Measurements from ENCODE around the gene ARHGAP26. TPM values are rescaled to one million over a fixed set of nuclear protein-coding genes. Genes with fewer than 3 reads are reported as not detected.

Gene ARHGAP26
- total and polyA plus RNA-seq, 2 of the 4 experiments (the other 2 are of a cell fraction): 0.54 to 0.56 TPM

DNA sequence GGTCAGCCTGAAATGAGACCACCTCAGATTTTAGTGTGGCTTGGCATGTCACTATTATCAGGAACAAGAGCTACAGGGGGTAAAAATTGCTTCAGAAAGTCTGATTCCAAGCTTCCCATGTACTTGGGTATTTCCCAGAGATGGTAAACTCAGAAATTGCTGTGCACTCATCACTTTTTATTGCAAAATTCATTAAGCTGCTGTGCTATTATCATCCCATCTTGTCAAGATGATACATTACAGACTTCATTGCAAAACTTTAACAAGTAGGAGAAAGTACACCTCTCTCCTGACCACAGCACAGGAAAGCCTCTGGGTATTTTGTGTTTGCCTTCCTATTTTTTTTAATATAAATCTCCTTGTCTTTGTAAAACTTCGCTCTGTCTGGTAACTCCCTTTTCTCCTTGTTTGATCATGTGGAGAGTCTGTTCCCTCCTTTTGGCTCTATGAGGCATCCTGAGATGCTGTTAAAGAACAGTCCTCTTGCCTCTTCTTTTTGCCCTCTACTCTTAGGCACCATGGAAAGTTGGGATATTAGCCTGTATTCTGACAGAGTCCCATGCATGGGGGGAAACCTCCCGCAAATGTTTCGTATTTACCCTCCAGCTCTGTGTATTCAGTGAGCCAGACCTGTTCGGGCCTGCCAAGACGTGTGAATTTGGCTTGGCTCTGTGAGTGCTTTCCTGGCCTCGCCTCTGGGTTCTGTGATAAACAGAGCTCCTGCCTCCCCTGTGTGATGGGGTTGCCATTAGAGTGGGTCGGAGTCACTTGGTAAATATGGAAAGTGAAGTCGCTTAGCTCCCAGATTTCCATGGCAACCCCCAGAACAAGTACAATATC lies 372.6 kb downstream of the ARHGAP26 start:
- H3K56ac ChIP-seq (ENCODE audit: extremely low read depth, insufficient read depth, low read length): no peak overlapping the region
- no peaks in the 10 kb centered on the region for H3K36me3 ChIP-seq (ENCODE audit: control insufficient read depth, insufficient read depth, low read length)
- H2AK5ac ChIP-seq (ENCODE audit: low read depth, low read length): peak overlapping the region; percentile 16; the same call in 1 of the 2 replicates
- ATAC-seq (ENCODE audit: low read depth) (no peak), DNase-seq (peak; percentile 17)
- no peak overlapping the region for H2BK15ac ChIP-seq (ENCODE audit: low read depth, low read length)
- no peak overlapping the region for H3K27ac ChIP-seq (ENCODE audit: insufficient read depth, low read length)
- H3K23ac ChIP-seq (ENCODE audit: low read depth, low read length): no peak overlapping the region
- H3K4me2 ChIP-seq (ENCODE audit: low read depth, low read length): no peak overlapping the region
- no peaks in the 10 kb centered on the region for H3K9me3 ChIP-seq (ENCODE audit: control insufficient read depth, insufficient read depth, low read length)
- 0 out of 2 replicates have a peak overlapping the region, but pooled peaks have one; percentile 17 for H3K4ac ChIP-seq (ENCODE audit: low read depth, low read length)
- H4K91ac ChIP-seq (ENCODE audit: insufficient read depth, low read depth, low read length): no peak overlapping the region
- H3K79me1 ChIP-seq (ENCODE audit: low read depth in 1 of 2, low read length in 2 of 2): no peaks in the 10 kb centered on the region
- H3K18ac ChIP-seq (ENCODE audit: low read depth, low read length): no peak overlapping the region
- no peak overlapping the region for H3K14ac ChIP-seq (replicated peaks; ENCODE audit: low read depth, low read length)
- no TSS peak for BruUV-seq (replicated peaks)
- TF ChIP-seq RAD21 (IDR thresholded peaks at IDR 0.05; ENCODE audit: low read length) (no peak), CEBPB (IDR thresholded peaks at IDR 0.05; ENCODE audit: low read depth, low read length) (0 out of 2 replicates have a peak, but pooled peaks have one; percentile 19), POLR2A (IDR thresholded peaks at IDR 0.05; ENCODE audit: low read depth, low read length) (no peak), NFE2L2 (IDR thresholded peaks at IDR 0.05; ENCODE audit: low read depth, low read length) (no peak), MXI1 (IDR thresholded peaks at IDR 0.05; ENCODE audit: borderline replicate concordance, low read depth, low read length) (no peak), CHD1 (IDR thresholded peaks at IDR 0.05; ENCODE audit: low read depth, low read length) (no peak), RFX5 (IDR thresholded peaks at IDR 0.05; ENCODE audit: low read depth, low read length) (no peak)
- TF ChIP-seq, protein P1, sequence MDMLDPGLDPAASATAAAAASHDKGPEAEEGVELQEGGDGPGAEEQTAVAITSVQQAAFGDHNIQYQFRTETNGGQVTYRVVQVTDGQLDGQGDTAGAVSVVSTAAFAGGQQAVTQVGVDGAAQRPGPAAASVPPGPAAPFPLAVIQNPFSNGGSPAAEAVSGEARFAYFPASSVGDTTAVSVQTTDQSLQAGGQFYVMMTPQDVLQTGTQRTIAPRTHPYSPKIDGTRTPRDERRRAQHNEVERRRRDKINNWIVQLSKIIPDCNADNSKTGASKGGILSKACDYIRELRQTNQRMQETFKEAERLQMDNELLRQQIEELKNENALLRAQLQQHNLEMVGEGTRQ (IDR thresholded peaks at IDR 0.05; ENCODE audit: low read depth, low read length): no peak
- TF ChIP-seq, protein P2, sequence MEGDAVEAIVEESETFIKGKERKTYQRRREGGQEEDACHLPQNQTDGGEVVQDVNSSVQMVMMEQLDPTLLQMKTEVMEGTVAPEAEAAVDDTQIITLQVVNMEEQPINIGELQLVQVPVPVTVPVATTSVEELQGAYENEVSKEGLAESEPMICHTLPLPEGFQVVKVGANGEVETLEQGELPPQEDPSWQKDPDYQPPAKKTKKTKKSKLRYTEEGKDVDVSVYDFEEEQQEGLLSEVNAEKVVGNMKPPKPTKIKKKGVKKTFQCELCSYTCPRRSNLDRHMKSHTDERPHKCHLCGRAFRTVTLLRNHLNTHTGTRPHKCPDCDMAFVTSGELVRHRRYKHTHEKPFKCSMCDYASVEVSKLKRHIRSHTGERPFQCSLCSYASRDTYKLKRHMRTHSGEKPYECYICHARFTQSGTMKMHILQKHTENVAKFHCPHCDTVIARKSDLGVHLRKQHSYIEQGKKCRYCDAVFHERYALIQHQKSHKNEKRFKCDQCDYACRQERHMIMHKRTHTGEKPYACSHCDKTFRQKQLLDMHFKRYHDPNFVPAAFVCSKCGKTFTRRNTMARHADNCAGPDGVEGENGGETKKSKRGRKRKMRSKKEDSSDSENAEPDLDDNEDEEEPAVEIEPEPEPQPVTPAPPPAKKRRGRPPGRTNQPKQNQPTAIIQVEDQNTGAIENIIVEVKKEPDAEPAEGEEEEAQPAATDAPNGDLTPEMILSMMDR (conservative IDR thresholded peaks at IDR 0.05; ENCODE audit: low read depth, low read length): no peak
- in situ Hi-C loops (cut with MboI; ENCODE audit: low sequenced_read_pairs): no loop called here
- no peaks in the 10 kb centered on the region for H4K20me1 ChIP-seq (ENCODE audit: insufficient read depth, low read length)
- H2AK9ac ChIP-seq (replicated peaks; ENCODE audit: low read depth, low read length, poor library complexity): no peak overlapping the region
- no peak overlapping the region; the same call in 1 of the 2 replicates for H2BK120ac ChIP-seq (ENCODE audit: low read depth, low read length)
- intact Hi-C loops (cut with micrococcal nuclease): loop anchor here (5.0 kb wide), 1 partner anchor 119 kb away; no protein-coding TSS in a partner anchor
- dilution Hi-C loops (cut with HindIII; ENCODE audit: low sequenced_read_pairs, unreplicated experiment): no loop called here
- no peaks in the 10 kb centered on the region for H3K27me3 ChIP-seq (ENCODE audit: control insufficient read depth, insufficient read depth, low read length)
- no peak overlapping the region for H2AFZ ChIP-seq (replicated peaks; ENCODE audit: low read length, poor library complexity)
- H3K9me1 ChIP-seq (ENCODE audit: insufficient read depth, low read length): peaks cover 11% of the 10 kb centered on the region
- H3K4me1 ChIP-seq (ENCODE audit: control insufficient read depth, insufficient read depth, low read length): peaks cover 3% of the 10 kb centered on the region; the same call in 1 of the 2 replicates
- no peak overlapping the region; the same call in 1 of the 2 replicates for H2BK20ac ChIP-seq (ENCODE audit: low read depth, low read length)
- WGBS, 2 experiments (ENCODE audit: extremely low coverage in 2 of 2, insufficient read length in 1 of 2): no CpG with 5 or more reads among the region's 8 CpGs
- H4K5ac ChIP-seq (ENCODE audit: low read depth, low read length): no peak overlapping the region
- ChIA-PET POLR2A (ENCODE audit: unreplicated experiment) (no interaction called here), CTCF (interaction anchor here (0.6 to 1.1 kb wide), 2 partner anchors 98 to 126 kb away, joined by 4 read pairs; no protein-coding TSS in a partner anchor)
- no peak overlapping the region for H2BK5ac ChIP-seq (ENCODE audit: low read depth, low read length, poor library complexity, severe bottlenecking)
- no peak overlapping the region for H4K8ac ChIP-seq (ENCODE audit: low read depth in 2 of 2, low read length in 2 of 2)
- H3K9ac ChIP-seq (ENCODE audit: low read depth, low read length): no peak overlapping the region
- no peak overlapping the region for H3K4me3 ChIP-seq (ENCODE audit: insufficient read depth, low read depth, low read length)
